GM21515 (cell line): ENCODE measurements around the gene DGKE.

Experiments
- ATAC-seq: cut with Tn5 transposase; IDR thresholded peaks from one replicate; pipeline ENCODE4 v1.9.1; 2021; ENCODE audit not compliant: unreplicated experiment

Gene DGKE

DNA sequence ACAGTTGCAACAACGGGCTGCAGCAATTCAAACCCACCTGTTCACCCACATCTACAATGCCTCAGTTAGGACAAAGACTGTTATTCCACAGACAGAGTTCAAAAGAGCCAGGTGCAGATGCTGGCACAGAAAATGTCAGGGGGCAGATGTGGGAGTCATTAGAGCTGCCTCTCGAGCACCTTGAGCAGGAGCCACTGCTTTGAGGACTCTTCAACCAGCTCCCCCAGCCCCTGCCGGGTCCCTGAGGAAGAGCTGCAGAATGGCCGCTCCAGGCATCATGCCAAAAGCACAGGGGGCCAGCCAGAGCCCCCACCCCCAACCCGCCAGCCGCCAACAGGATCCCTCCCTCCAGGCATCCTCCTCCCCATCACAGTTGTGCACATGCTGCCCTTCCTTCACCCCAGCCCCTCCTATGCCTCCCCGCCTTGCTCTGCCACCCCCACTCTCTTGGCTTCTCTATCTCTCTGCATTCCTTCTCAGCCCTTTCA, 21.0 kb upstream of the DGKE start:
- no peak for ATAC-seq

DNA sequence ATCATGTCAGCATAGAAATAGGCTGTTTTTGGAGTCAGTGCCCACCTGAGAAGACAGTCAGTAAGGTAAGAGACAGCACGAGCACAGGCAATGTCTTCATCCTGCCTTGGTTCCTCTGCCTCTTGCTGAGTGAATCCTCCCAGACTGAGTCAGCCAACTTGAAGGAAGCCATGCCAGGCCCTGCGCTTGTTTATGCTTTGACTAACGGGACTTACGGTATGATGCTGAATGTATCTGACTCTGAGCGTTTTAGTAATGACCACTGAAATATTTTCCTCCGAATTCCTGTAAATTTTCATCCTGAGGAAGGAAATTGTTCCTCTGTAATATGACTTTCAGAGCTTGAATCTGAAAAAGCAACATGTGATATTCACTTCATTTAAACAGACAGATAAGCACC, 18.2 kb upstream of the DGKE start:
- no peak for ATAC-seq

DNA sequence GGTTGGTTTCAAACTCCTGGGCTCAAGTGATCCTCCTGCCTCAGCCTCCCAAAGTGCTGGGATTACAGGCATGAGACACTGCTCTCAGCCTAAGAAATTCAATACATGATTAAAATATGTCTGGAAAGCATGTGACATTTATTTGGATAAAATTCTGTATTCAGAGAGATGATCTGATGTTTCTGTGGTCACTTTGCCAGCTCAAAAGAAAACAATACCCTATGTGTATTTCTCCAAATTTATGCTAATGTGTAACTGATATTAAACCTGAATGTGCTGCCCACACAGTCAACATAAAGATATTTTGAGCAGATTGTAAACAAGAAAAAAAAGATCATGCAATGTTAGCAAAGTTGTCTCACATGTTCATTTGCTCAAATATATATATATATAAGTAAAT, 16.9 kb upstream of the DGKE start:
- no peak for ATAC-seq

DNA sequence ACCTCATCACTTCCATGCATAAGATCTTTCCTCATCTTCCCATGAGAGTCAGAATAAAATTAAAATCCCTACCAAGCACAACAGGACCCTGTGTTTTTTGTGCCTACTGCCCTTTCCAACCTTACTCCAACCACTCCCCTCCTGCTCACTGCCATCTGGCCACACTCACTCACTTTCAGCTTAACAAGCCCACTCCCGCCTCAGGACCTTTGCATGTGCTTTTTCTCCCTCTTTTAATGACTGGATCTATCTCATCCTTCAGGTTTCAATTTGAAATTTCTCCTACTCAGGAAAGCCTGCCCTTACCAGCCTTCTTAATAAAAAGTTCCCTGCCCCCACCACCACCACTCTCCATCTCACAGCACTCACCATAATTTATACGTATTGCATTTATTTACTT, 14.9 kb upstream of the DGKE start:
- ATAC-seq: no peak

DNA sequence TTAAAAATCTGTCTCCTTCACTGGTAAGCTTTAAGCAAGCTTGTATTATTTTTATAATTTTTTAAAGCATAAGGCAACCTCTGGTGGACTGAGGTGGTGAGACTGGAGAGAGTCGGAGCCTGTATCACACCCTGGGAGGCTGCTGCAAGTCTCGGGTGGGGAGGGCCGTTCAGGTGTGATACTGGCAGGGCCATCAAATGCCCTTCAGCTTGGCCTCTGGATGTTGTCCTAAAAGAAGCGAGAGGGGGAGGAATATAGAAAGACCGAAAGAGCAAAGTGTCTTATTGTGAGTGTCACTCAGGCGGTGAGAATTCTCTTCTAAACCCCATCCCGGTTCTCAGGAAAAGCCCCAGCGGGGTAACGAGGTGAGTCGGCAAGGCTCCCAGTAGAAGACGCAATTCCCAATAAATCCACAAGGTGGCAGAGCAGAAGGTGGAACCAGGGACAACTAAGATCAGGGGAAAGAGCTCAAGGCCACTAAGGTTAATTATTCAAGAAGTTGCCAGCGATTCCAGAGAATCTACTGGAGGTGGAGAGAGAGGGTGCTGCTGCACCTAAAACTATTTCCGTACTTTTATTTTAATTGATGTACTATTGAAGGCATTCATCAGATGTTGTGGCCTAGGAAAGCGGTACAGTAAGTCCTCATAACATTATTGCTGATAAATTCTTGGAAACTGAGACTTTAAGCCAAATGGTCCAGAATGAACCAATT, 14.4 kb upstream of the DGKE start:
- peak; percentile 72 for ATAC-seq

DNA sequence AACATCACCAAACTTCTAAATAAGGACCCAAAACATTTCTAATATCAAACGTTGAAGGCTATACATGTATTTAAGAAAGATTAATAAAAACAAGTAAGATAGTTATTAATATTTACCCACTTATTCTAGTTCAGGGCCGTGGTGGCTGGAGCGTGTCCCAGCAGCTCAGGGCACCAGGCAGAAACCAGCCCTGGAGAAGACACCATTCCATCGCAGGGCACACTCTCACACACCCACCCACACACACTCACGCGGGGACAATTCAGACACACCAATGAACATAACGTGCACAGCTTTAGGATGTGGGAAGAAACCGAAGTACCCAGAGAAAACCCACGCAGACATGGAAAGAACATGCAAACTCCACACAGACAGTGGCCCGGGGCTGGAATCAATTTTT, 13.7 kb upstream of the DGKE start:
- ATAC-seq: no peak

DNA sequence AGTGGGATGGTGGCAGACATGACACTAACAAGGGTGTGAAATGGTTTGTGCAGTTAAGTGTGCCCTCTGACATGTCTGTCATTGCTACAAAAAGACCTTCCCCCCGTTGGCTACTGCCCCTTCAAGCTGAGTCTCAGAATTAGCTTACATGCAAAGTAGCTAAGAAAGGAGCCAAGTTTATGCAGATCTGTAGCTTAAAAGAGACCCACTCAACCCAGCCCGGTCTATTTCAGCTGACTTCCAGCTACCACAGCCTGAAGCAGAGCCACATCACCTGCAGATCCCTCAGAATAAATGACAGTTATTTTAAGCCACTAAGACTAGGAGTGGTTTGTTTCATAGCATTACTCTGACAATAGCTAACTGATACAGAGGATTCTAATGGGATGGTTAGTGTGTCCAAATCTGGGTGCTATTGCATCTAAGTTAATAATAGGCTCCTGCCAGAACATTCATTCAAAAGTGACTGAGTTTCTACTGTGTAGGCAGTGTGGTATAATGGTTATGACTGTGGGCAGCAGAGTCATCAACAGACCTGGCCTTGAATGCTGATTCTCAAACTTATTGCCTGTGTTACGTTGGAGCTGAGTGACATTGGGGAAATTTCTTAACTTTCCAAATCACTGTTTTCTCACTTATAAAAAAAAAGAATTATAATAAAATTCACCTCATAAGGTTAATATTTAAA, 12.0 kb upstream of the DGKE start:
- no peak for ATAC-seq

DNA sequence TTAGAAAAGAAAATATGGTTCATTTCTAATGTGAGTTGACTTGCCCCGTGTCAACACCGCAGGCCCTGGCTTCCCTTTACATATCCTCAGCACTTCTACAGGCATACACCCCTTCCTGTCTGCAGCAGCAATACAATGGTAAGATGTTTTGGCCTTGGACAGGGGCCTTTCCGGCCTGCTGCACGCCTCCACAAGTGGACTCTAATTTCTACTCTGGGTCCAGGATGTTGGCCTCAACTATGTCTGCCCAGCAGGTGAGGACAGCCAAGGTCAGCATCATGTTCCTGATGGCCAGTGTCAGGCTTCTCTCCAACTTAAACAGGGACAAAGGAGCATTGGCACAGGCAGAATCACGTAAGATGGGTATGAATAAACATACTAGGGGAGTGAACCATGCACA, 11.2 kb upstream of the DGKE start:
- ATAC-seq: no peak

DNA sequence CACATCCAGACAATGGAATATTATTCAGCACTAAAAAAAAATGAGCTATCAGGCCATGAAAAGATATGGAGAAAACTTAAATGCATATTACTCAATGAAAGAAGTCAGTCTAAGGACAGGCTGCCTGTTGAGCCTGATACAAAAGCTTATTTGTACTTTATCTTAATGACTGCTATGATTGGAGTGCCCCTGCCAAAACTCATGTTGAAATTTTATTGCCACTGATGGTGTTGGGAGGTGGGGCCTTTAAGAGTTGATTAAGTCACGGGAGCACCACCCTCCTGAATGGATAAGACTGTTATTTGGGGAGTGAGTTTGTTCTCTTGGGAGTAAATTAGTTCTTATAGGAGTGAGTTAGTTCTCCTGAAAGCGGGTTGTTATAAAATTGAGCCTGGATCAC, 10.1 kb upstream of the DGKE start:
- no peak for ATAC-seq

DNA sequence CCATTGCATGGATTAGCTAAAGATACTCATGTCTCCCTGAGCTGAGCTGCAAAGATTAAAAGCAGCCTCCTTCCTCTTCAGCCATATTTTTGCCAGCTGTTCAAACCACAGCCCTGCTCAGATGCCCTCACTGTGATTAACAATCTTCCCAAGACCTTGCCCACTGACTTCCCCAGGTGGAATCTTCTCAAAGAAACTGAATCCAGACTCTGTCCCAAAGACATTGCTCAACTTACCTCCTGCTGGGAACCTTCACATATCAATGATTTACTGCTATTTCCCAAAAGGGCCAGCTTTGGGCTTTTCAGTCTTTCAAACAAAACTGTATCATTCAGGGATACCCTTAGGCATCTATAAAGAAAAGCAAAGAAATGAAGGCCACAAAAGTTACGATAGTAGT, 9.4 kb upstream of the DGKE start:
- ATAC-seq: no peak

DNA sequence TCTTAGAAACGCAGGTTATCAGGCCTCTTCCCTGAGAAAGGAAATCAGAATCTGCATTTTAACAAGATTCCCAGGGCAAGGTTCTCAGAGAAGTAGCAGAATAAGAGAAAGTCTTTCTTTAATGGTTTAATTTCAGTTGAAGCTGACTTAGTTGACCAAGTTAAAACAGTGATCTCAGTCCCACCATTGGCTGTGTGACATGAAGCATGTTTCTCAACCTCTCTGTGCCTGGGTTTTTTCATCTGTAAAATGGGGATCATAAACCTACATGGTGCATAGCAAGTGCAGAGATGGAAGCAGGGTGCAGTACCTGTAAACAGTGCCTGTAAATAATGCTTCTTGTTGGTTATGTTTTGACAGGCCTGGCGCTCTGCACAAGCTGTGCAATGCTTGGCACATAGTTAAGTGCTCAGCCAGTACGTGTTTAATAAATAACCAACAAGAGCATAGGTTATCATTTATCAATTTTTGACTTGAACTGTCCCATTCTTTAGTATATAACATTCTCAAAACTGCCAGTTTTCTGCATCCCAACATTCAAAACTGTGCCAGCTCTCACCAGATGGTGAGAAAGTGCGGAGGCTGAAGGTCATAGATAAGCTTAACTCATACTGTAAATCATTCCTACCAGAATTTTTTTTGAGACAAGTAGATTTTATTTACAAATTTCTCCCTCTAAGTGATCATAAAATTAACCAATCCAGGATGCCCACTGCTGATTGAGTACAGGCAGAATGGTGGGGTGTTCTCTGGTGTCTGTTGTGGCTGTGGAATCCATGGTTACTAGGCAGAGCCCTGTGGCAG, 7.1 kb upstream of the DGKE start:
- no peak for ATAC-seq

DNA sequence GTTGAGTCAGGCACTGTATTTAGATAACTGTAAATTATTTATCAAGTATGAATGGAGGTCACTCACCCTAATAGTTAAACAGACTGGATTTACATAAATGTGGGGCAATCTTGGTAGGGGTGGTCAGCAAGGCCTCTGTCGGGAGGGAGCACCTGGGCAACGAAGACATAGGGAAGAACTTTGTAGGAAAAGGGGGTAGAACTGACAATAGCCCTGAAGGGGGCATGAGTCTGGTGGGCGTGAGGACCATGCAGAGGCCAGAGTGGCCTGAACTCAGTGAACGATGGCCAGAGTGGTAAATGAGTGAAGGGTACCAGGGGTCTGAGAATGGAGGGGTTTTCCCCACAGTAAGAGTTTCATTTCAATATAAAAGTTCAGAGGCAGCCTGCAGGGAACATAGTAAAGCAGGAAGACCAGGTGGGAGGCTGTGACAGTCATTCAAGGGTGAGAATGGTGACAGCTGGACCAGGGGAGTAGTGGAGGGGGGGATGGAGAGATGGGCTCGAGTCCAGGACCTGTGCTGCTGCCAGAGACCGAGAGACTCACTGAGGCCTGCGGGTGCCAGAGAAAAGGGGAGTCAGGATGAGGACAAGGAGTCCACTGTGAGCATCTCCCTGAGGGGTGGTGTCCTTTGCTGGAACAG, 3.1 kb upstream of the DGKE start:
- ATAC-seq: no peak

DNA sequence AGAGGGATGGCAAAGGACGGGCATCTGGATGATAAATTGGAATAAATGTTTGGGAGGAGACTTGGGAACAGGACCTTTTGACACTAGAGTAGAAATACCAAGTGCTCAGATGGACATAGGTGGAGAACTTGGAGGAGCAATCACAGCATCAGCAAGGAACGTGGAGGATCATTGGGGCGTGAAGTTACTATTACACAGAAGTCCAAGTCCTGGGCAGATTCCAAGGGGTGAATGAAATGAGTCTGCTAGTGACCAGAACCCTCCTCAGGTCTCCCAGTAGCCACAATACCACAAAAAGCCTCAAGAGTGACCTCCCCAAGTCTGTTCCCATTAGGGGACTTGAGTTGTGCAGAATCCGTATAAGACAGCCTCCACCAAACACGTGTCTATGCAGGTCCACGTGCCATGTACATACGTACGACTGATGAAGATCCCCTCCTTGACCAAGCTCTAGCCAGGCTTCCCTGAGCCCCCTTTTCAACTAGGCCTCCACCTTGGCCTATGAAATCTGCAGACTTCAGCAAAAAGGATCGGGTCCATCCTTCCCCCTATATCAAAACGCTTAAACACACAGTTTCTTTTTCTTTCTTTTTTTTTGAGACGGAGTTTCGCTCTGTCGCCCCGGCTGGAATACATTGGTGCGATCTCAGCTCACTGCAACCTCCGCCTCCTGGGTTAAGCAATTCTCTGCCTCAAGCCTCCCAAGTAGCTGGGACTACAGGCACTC, 2.4 kb upstream of the DGKE start:
- no peak for ATAC-seq

DNA sequence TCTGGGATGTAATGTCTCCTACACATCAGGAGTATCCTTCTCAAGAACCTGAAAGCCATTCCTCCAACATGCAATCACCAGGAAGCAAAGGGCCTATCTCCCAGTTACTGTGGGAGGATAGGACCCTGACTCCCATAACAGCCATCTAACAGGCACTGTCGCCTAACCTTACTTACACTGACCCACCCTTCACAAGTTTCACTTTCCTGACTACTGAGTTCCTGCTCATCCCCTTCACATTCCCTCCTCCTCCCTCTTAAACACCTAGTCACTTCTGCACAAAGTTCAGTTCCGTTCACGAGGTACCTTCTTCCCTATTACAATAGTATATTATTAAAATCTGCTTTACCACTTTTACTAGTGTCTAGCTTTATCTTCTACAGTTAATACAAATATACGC, 1.5 kb upstream of the DGKE start:
- no peak for ATAC-seq

DNA sequence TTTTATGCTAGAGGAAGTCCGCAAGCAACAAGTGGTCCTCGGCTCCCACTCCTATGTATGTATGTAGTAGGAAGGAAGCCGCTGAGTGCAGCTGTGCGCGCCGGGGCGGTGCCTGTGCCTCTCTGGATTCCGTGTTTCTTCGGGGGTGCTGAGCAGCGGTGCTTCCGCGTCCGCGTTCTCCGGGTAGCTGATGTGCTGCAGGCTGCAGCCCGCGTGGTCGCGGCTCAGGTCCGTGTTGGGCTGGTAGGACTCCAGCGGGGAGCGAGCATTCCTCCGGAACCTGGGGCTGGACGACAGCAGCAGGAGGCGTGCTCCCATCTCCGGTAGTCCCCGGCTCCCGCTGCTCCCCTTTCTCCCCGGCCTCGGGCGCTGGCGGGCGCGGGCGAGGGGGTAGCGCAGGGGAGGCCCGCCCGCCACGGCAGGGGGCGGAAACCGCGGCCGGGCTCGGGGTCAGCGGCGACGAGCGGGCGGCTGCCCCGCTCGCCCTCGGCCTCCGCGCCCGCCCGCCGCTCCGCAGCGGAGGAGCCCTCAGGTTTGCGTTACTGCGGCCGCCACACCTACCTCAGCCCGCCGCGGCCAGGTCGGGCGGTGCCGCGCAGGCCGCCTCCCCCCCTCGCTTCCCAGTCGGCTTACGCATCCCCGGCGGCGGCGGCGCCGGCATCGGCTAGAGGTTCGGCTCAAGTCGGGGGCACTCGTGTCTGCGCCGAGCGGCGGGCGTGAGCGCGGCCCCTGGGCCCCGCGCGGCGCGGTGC, 718 bp upstream of the DGKE start:
- ATAC-seq: peak; percentile 53

DNA sequence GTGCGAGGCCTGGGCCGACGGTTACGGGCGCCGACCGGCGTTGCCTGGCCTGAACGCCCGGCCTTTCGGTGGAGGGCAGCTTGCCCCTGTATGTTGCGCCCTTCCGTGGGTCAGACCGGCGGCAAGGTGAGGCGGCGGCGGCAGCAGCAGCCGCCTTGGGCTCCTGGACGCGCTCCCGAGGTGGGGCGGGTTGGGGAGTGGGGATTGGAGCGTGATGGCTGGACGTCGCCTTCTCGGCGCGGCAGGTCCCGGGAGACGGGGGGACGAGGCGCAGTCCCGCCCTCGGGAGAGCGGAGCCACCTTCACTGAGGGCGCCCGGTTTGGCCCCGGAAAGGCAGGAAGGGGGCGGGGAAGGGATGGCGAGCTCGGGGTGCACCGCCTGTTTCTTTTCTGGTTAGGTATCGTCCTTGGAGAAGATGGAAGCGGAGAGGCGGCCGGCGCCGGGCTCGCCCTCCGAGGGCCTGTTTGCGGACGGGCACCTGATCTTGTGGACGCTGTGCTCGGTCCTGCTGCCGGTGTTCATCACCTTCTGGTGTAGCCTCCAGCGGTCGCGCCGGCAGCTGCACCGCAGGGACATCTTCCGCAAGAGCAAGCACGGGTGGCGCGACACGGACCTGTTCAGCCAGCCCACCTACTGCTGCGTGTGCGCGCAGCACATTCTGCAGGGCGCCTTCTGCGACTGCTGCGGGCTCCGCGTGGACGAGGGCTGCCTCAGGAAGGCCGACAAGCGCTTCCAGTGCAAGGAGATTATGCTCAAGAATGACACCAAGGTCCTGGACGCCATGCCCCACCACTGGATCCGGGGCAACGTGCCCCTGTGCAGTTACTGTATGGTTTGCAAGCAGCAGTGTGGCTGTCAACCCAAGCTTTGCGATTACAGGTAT, 671 bp downstream of the DGKE start:
- ATAC-seq: peak; percentile 34

DNA sequence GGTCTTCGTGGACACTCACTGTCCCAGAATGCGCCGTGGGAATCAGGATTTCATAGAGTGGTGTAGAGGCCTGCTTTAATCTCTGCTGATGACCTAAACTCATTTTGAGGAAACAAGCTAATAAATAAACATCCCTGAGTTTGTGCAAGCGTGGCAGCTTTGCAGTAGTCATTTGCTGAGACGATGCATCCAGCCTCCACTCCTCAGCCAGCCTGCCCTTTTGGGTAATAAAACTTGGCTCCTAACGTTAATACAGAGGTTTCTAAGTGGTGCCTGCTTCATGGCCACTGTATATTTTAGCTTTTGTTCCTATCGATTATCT, 1.3 kb downstream of the DGKE start:
- no peak for ATAC-seq

DNA sequence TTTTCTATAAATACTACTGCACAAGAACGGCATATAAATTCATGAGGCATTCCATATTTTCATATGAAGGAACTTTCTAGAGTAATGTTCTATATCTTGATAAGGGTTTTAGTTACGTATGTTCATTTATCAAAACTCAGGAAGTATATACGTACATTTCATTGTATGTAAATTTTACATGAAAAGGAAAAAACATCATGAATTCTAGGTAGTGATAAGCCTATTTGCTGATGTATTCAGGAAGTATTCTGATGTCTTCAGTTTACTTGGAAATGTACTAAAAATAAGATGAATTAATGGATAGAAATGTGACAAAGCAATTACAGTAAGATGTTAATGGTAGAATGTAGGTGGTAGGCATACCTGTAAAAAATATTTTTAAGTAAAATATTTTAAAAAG, 4.7 kb downstream of the DGKE start:
- no peak for ATAC-seq

DNA sequence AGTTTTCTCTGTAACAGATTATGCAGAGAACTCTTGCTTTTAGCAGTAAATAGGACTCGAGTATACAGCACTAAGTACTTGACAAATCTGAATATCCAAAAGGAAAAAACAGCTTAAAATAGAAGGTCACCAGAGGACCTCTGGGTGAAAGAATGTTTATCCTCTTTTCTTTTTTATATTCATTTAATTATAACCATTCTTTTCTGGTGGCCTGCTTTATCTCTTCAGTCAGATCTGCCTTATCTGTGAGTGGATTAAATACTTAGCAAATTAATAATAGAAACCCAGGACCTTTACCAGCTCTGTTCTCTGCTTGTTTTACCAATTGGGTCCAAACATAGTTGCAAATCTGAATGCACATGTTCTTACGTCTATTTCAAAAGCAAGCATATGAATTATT, 8.6 kb downstream of the DGKE start:
- ATAC-seq: no peak
